Upper lobe of left lung (tissue), 4 donors: ENCODE results near the gene DNAJB6.

Experiments
- EP300 ChIP-seq, 4 donors: sonication (generic); formaldehyde crosslinking; IDR thresholded peaks; one replicate each; pipeline ENCODE4 v1.5.1; 2017; ENCODE audit warnings: antibody characterized with exemption in 4 of 4, control low read depth in 2 of 4
- POLR2A ChIP-seq, 4 donors: fragments of 450-650 bp; IDR thresholded peaks; one replicate each; pipeline ENCODE4 v1.5.1; 2016 to 2017; ENCODE audit warnings: antibody characterized with exemption in 4 of 4, mild to moderate bottlenecking in 2 of 4
- POLR2AphosphoS5 ChIP-seq, 2 donors: sonication (generic); formaldehyde crosslinking; IDR thresholded peaks; one replicate each; pipeline ENCODE4 v1.5.1; 2017; ENCODE audit warnings: antibody characterized with exemption in 2 of 2
- TF ChIP-seq, protein P1 (sequence below), 6 experiments: fragments of 450-650 bp in 4 of 6; fragments of 200-600 bp in 2 of 6; sonication (generic) in 2 of 6; IDR thresholded peaks; one replicate each; pipeline ENCODE4 v1.5.1; 2016 to 2019; ENCODE audit warnings: antibody characterized with exemption in 6 of 6

DNA sequence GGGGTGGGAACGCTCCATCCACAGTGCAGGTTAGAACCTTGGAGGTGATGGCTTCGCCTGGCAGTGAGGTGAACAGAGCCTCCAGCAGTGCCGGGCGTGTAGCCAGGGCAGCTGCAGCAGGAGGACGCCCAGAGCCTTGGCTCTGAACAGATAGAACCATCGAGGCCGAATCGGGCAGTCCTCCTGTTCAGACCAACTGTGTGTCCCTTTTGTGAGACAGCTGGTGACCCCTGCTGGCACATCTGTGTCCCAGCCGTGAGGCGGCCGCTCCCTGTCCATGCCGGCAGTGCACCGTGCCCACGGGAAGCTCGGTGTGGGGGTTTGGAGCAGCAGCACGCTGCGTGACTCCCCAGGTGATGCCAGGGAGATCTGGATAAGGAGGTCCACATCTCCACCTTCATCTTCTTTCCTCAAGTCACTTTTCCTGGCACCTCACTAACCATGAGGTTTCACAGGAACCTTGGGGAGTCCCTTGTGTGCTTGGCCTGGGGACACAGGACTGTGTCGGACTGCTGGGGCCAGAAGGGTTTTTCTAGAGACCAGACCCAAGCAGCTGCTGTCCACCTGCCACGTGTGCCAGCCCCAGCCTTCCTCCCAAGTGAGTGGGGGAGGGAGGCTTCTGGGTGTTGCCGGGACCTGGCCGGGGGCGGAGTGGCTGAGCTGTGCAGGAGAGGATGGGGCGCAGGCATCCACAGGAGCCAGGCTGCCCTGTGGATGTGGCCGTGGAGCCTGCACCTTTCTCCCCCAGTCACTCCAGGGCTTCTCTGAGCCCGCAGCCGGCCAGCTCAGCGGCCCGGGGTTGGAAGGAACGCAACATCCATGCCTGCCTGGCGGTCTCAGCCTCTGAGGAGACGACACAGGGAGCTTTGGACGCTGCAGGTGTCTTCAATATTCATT, 69.4 kb downstream of the DNAJB6 start:
- no peak for TF ChIP-seq EP300 (IDR thresholded peaks at IDR 0.05)
- no peak for TF ChIP-seq POLR2A (IDR thresholded peaks at IDR 0.05)
- TF ChIP-seq, protein P1, sequence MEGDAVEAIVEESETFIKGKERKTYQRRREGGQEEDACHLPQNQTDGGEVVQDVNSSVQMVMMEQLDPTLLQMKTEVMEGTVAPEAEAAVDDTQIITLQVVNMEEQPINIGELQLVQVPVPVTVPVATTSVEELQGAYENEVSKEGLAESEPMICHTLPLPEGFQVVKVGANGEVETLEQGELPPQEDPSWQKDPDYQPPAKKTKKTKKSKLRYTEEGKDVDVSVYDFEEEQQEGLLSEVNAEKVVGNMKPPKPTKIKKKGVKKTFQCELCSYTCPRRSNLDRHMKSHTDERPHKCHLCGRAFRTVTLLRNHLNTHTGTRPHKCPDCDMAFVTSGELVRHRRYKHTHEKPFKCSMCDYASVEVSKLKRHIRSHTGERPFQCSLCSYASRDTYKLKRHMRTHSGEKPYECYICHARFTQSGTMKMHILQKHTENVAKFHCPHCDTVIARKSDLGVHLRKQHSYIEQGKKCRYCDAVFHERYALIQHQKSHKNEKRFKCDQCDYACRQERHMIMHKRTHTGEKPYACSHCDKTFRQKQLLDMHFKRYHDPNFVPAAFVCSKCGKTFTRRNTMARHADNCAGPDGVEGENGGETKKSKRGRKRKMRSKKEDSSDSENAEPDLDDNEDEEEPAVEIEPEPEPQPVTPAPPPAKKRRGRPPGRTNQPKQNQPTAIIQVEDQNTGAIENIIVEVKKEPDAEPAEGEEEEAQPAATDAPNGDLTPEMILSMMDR (IDR thresholded peaks at IDR 0.05) = no peak
- TF ChIP-seq POLR2AphosphoS5 (IDR thresholded peaks at IDR 0.05) = no peak
